ENCODE results near the gene NLGN1.

DNA sequence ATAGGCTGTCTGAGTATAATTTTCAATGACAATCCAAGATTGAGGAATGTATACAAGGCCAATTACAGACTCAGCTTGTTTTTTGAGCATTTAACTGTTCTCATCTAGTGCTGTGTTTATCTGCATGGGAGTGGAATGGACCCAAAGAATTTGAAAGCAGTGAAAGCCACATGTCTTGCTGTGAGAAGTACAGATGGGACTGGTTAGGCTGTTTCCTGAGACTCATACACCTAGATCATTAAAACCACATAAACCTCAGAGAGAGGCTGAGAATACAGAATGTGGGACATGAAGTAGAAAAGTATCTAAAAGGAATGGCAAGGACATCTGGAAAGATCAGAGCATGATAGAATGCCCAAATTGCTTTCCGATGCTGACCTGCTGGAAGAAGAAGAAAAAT, 224.6 kb downstream of the NLGN1 start:
- TF ChIP-seq, protein P1, sequence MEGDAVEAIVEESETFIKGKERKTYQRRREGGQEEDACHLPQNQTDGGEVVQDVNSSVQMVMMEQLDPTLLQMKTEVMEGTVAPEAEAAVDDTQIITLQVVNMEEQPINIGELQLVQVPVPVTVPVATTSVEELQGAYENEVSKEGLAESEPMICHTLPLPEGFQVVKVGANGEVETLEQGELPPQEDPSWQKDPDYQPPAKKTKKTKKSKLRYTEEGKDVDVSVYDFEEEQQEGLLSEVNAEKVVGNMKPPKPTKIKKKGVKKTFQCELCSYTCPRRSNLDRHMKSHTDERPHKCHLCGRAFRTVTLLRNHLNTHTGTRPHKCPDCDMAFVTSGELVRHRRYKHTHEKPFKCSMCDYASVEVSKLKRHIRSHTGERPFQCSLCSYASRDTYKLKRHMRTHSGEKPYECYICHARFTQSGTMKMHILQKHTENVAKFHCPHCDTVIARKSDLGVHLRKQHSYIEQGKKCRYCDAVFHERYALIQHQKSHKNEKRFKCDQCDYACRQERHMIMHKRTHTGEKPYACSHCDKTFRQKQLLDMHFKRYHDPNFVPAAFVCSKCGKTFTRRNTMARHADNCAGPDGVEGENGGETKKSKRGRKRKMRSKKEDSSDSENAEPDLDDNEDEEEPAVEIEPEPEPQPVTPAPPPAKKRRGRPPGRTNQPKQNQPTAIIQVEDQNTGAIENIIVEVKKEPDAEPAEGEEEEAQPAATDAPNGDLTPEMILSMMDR (IDR thresholded peaks at IDR 0.05), result no peak
- no peak for TF ChIP-seq POLR2A (IDR thresholded peaks at IDR 0.05)
